ENCODE measurements around the gene GCAT.

The GCAT gene

DNA sequence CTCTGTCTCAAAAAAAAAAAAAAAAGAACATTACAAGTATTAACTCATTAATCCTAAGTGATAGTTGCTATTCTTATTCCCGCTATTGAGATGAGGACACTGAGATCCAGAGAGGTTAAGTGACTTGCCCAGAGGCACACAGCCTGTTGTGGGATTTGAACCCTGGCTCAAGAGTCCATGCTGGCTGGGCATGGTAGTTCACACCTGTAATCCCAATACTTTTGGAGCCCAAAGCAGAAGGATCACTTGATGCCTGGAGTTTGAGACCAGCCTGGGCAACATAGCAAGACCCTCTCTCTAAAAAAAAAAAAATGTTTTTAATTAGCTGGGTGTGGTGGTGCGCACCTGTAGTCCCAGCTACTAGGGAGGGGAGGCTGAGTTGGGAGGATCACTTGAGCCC lies 4.1 kb downstream of the GCAT start:
- no peak for DNase-seq

DNA sequence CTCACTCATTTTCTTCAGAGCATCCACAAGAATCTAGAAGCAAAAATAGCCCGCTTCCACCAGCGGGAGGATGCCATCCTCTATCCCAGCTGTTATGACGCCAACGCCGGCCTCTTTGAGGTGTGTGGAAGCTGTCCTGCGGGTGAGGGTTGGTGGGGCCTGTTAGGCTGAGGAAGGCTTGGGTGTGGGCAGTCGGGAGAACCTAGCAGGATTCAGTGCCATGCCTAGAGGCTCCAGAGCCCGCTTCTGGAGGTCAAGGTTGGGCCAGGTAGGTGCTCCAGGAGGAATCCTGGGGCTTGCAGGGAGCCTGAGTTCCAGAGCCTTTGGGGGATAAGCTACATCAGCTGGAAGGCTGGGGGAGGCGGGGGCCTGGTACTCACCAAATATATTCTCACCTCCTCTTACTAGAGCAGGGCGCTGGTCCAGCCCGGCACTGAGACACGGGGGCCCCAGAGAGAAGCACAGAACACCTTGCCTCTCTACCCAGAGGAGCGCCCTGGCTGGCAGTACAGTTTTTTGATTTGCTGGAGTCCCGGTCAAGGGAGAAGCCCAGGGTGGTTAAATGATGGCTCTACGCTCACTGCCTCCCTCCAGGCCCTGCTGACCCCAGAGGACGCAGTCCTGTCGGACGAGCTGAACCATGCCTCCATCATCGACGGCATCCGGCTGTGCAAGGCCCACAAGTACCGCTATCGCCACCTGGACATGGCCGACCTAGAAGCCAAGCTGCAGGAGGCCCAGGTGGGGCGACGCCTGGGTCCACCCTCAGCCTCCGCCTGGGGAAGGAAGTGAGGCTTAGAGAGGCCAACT lies 5.3 kb downstream of the GCAT start:
- DNase-seq = no peak

DNA sequence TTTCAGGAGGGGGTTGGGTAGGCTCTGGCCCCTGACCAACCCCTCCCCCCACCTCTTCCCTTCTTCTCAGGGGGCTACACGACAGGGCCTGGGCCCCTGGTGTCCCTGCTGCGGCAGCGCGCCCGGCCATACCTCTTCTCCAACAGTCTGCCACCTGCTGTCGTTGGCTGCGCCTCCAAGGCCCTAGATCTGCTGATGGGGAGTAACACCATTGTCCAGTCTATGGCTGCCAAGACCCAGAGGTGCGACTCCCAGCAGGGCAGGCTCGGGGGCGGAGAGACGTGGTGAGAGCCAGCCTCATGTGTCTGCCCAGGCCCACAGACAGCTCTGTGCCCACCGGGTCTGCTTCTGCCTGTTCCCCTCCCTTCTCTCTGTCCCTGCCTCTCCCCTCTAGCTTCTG lies 7.9 kb downstream of the GCAT start:
- no peak for DNase-seq

DNA sequence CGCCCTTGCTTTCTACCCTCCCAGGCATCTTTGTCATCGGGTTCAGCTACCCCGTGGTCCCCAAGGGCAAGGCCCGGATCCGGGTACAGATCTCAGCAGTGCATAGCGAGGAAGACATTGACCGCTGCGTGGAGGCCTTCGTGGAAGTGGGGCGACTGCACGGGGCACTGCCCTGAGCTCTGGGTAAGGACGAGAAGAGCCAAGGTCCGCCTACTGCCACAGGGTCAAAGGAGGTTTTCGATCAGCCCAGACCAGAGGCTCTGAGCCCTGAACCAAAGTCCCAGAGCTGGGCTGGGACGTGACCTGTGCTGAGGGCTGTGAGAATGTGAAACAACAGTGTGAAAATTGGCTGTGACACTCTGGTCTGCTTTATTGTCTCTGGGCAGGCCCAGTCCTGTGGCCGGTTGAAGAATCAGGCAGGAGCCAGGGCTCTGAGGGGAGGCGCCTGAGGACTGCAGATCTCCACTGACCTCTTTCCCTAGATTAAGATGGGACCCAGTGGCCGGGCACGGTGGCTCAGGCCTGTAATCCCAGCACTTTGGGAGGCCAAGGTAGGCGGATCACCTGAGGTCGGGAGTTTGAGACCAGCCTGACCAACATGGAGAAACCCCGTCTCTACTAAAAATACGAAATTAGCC lies 8.9 kb downstream of the GCAT start:
- no peak for DNase-seq

DNA sequence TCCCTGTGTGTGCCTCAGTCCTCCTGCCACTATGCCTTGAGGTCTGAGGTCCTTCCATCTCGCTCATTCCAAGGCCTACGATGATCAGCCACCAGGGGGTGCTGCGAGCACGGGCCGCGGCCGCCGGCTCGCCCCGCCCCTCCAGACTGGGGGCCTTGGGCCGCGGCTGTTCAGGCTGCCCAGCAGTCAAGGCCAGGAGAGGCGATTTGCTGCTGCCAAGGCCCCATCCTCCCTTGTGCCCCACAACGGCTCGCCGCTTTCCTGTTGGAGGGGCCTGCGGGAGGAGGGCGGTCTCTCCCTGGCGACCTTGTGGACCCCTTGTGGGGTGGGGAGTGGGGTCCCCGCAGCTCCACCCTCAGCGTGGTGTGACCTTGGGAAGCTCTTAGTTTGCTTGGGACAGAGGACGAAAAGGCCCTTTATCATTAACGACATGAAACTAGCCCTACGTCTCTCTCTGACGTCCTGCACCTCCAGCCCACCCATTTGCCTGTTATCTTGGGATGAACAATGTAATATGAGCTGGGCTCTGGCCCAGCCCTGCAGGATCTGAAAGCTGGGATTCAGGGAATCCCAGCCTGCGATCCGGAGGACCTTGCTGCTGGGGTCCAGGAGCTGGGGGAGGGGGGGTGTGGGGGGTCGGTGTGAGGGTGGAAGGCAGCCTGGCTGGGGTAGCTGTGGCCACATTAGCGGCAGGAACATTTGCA lies 10.1 kb downstream of the GCAT start:
- DNase-seq = peak; percentile 75

DNA sequence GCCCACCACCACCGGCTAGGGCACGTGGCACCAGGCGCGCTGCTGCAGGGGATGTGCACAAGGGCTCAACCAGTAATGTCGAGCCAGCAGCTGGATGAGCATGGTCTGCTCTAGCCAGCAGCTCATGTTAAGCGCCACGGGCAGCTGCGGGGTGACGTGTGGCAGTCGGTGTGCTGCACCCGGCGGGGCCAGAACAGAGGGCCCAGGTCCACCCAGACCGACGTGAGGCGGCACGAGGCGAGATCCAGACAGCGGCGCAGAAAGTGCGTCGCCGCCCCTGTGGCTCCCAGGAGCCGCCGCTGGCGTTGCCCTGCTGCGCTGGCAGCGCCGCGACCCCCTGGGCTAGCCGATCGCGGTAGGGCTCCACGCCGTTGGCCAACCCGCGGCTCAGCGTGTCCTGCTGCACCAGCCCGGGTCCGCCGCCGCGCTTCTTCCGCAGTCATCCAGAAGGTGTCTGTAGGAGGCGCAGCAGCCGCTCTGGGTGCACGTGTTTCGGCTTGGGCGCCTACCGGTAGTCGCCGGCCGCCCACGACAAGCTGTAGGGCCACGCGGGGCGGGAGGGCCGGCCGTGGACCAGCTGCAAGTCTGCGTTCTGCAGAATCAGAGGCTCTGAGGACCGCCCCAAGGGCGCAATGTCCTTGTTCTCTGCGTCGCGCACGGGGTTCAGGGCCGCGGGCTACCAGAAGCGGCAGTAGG lies 10.8 kb downstream of the GCAT start:
- DNase-seq = peak; percentile 73

DNA sequence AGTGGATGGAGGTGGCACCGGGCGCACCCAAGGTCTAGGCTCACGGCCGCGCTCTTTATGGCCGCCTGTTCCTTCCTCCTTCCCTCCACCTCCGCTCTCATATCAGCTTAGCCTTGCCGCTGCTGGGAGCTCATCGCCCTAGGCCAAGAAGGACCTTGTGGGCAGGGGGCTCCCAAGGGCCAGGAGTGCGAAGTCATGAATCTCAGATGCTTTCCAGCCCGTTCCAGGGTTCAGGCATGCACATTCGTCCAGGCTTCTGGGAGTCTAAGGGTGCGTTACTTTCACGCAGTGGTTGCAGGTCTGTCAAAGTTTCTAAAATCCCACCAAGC lies 11.3 kb downstream of the GCAT start:
- DNase-seq = no peak

DNA sequence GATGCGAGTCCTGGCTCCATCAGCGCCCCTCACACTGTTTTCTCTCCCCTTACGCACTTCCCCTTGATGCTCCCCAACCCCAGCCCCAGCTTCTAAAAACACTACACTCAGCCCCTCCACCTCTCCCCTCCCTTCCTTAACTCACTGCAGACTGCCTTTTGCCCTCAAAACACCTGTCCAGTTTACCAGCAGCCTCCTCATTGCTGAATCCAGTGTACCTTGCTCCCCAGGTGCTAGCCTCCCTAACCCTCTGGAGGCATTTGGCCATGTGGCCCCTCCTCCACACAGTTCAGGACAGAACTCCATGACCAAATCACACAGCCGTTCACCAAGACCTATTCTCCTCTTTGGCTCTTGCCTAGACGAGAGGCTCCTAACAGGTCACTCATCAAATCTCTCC lies 12.6 kb downstream of the GCAT start:
- no peak for DNase-seq

DNA sequence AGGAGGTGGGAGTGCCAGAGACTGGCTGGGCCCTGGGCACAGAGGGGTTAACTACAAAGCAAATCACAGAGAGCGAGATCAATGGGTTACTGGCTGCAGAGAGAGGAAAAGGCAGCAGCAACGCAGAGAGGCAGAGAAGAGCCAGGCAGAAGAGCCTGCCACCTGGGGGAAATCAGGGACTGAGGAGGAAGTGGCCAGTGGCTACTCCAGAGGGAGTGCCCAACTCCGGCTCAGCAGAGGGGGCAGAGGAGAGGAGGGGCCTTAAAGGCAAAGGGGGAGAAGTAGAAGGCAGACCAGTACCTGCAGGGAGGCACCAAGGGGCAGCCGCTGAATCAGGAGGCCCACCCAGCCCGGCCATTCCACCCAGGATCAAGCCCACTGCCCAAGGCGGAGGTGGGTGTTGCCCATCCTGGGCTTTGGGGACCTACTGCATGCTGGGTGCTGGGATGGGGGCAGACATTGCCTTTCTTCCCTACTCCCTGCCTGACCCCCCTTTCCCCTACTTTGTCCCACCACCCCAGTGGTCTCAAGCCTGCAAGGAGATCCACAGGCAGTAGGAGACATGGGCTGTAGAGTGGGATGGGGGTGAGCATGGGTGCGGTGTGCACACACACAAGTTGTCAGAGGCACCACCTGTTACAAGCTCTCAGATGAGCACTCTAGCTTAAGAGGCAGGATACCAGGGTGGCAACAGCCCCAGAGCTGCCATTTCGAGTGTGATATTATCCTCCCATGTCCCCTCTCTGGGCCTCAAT lies 14.5 kb downstream of the GCAT start:
- peak; percentile 28 for DNase-seq

DNA sequence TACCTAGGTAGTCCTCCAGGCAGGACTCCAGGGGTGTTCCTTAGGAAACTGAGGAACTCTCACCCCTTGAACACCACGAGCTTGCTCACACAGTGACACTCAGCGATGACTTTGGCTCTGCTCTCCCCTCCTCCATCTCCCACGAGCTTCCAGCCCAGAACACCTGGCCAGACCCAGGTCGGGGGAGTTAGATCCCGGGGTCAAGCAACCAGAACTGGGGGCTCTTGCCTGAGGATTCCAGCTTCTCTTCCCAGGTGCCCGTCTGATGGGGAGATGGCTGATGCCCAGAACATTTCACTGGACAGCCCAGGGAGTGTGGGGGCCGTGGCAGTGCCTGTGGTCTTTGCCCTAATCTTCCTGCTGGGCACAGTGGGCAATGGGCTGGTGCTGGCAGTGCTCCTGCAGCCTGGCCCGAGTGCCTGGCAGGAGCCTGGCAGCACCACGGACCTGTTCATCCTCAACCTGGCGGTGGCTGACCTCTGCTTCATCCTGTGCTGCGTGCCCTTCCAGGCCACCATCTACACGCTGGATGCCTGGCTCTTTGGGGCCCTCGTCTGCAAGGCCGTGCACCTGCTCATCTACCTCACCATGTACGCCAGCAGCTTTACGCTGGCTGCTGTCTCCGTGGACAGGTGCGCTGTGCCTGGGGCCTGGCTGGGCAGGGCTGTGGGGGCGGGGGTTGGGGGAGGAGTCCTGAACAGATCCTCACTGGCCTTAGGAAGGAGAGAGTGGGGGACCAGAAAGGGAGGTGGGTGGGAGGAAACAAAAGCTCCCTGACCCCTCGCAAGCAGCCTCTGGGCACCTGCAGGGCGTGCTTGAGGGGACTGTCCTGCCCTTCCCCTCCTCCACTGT lies 15.6 kb downstream of the GCAT start, which contains the start of gene GALR3:
Gene GALR3 (plus strand): TSS at position 249 of the 852 bp plus-strand sequence. CDS start 25 bp downstream, at position 274.
- peak; percentile 88 for DNase-seq

DNA sequence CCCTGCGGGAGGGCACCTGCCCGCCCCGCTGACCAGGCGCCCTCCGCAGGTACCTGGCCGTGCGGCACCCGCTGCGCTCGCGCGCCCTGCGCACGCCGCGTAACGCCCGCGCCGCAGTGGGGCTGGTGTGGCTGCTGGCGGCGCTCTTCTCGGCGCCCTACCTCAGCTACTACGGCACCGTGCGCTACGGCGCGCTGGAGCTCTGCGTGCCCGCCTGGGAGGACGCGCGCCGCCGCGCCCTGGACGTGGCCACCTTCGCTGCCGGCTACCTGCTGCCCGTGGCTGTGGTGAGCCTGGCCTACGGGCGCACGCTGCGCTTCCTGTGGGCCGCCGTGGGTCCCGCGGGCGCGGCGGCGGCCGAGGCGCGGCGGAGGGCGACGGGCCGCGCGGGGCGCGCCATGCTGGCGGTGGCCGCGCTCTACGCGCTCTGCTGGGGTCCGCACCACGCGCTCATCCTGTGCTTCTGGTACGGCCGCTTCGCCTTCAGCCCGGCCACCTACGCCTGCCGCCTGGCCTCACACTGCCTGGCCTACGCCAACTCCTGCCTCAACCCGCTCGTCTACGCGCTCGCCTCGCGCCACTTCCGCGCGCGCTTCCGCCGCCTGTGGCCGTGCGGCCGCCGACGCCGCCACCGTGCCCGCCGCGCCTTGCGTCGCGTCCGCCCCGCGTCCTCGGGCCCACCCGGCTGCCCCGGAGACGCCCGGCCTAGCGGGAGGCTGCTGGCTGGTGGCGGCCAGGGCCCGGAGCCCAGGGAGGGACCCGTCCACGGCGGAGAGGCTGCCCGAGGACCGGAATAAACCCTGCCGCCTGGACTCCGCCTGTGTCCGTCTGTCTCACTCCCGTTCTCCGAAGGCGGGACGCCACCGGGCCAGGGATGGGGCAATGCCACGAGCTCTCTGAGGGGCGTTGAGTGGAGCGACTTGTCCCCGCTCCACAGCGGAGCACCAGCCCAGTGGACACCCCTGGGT lies 17.2 kb downstream of the GCAT start:
- no peak for DNase-seq

DNA sequence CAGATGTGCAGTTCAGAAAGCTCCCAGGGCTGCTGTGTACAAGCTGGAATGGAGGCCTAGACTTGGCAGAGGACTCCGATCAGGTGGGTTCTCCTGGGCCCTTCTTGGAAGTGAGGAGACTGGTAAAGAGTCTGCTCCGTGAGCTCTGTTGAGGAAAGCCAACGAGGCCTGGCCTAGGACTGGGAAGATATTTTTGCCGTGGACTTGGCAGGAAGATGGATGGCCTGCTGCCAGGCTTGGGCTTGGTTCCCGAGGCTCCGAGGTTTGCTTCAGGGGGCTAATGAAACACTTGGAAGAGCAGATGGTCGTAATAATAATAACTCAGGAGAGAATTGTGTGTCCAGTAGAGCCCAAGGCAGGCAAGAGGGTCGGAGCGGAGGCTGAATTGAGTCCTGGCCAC lies 19.3 kb downstream of the GCAT start:
- DNase-seq = no peak

DNA sequence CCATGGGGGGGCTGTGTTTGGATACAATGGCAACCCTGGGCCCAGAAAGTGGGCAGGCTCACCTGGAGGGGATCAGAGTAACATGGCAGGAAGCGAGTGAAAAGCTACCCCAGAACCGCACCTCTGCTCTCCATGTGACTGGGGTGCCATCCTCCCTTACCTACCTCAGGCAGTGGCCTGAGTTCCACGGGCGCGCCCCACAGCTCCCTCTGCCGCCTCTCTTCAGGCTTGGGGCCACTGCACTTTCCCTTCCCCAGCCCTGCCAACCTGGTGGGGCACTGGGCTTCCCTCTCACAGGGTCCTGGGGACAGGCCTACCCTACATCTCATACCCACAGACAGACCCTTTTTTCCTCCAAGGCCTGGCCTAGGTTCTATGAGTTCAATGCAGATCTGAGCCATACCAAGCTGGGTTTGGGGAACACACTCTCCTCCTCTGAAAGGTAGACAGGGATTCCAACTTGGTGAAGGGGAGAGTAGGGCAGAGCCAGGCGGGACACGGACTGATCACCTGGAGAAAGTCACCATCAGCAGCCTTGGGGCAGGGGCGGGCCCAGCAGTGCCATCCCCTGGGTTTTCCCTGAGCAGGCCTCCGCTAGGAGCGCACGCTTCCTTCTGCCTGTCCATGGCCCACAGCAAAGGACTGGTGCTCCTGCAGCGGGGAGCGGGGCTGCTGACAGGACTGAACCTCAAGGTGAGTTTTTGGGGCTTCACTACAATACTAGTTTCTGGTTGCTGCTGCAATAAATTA lies 22.5 kb downstream of the GCAT start:
- no peak for DNase-seq

DNA sequence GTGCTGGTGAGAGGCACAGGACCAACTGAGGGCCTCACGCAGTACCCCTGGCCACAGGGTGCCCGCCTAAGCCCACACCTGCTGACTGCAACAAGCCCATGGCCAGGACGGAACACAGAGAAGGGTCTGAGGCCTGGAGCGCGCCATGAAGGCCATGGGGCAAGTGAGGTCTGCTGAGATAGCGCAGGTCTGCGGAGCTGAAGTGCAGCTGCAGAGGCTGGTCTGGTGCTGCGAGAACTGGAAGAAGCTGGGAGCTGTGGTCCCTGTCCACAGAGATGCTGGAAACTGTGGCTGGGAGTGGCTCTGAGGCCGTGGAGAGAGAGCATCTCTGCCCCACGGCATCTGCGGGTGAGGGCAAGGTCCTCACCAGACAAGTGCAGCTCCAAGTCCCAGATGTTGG lies 23.7 kb downstream of the GCAT start:
- no peak for DNase-seq

DNA sequence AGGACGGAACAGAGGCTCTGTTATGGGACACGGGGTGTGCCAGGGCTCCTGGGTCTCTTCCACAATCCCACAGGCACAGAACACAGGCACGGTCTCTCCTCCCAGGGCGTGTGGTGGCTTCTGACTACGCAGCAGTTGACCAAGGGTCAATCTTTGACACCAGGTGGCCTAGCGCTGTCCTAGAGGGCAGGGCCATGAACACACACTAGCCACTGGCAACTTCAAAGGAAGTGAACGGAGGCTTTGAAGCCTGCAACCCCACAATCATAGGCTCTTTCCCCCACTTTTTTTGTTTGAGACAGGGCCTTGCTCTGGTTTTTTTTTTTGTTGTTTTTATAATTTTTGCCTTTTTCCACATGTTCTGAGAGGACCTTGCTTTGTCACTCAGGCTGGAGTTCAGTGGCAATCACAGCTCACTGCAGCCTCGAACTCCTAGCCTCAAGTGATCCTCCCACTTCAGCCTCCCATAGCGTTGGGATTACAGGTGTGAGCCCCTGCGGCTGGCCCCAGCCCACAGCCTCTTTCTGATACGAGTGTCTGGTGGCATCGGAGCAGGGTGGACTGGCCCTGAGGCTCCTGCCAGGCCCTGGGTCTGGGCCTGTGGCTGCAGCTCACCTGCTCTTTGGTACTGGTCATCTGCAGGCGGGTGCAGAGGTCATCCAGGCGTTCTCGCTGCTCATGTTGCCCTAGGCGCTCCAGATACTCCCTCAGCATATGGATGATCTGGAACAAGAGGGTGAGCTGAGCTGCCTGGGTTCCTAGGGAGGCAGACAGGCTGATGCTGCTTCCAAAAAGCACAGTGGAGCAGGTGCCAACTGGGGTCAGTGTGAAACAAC lies 24.5 kb downstream of the GCAT start:
- DNase-seq = no peak

DNA sequence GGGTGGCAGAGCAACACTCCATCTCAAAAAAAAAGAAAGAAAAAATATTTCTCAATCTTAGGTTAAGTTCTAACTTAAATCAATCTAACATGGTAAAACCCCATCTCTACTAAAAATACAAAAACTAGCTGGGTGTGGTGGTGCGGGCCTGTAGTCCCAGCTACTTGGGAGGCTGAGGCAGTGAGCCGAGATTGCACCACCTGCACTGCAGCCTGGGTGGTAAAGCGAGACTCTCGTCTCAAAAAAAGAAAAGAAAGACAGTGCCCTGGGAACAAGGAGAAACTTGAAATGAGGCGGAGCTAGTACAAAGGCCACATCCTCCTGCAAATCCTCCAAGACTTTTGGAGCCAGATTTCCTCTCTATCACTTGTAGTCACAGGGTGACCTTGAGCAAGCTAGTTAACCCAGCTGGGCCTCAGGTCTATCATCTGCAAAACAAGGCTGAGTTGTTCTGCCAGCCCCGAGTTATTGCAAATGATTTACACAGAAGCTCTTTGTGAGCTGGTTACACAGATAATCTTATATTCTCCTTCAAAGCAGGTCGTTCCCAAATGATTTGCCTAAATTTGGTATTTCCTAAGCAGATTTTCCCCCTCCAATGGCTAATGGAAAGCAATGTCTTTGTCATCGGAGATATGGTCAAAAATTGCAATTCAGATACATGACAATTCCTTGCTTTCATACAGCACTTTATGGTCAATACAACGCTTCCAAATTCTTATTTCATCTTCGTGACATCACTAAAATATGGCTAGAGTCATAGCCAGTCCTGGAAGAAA lies 34.5 kb downstream of the GCAT start:
- DNase-seq = no peak

DNA sequence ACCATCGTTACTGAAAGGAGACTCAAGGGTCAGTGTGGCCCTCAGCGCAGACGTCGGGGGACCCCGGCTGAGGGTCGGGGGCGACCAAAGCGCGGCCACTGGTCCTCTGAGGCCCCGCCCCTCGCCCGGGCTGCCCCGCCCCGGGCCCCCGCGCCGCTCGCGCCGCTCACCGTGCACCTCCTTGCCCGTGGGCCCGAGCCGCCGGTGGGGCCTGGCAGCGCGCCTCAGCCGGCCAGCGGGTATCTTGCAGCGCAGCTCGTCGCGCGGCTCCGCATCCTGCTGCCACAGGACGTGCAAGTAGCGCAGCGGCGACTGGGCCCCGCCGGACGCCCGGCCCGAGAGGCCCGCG lies 36.0 kb downstream of the GCAT start:
- no peak for DNase-seq

DNA sequence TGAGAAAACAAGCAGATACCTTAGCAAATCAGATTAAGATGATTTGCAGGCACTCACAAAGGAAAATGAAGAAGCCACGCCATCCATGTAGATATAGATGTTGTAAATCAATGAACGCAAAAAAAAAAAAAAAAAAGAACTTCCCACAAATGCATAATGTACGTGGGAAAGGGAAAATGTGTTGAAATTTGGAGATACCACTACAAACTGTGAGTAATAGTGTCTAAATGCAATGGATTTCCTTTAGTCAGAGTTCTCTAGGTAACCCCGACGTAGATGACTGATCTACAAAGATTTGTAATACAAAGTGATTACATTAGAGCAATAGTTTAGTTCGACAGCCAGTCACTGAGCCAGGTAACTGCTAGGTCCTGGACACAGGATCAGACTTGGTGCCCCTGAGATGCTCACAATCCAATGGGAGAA lies 37.2 kb downstream of the GCAT start:
- DNase-seq = no peak

Measured in DMS53 (cell line).